ENCODE data around the gene CUTC.

DNA sequence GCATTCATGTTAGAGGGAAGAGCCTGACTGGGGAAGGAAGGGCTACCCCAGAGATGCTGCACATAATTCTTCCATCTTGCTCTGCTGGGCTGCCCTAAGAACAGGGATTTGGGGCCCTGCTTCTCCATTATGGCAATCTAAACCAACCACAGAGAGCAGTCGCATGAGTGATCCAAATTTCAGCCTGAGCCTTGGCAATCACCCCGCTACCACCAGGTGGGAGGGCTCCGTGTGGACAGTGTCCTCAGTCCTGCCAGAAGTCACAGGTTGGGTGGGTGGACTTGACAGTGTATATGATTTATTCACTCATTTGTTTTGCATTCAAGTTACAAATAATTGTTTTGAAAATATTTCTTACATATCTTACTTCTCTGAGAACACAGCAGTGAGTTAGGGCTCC, 72.4 kb downstream of the CUTC start:
- TF ChIP-seq, protein P1, sequence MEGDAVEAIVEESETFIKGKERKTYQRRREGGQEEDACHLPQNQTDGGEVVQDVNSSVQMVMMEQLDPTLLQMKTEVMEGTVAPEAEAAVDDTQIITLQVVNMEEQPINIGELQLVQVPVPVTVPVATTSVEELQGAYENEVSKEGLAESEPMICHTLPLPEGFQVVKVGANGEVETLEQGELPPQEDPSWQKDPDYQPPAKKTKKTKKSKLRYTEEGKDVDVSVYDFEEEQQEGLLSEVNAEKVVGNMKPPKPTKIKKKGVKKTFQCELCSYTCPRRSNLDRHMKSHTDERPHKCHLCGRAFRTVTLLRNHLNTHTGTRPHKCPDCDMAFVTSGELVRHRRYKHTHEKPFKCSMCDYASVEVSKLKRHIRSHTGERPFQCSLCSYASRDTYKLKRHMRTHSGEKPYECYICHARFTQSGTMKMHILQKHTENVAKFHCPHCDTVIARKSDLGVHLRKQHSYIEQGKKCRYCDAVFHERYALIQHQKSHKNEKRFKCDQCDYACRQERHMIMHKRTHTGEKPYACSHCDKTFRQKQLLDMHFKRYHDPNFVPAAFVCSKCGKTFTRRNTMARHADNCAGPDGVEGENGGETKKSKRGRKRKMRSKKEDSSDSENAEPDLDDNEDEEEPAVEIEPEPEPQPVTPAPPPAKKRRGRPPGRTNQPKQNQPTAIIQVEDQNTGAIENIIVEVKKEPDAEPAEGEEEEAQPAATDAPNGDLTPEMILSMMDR (IDR thresholded peaks at IDR 0.05): no peak
- no peak for TF ChIP-seq POLR2A (IDR thresholded peaks at IDR 0.05)

All from lower leg skin (tissue), 3 donors.